Fibroblast of lung (primary cell): Measurements from ENCODE around the gene MRPS5. TPM values are rescaled to one million over a fixed set of nuclear protein-coding genes. Genes with fewer than 3 reads are reported as not detected.

Experiments used
- DNase-seq, 2 donors: peaks; one replicate each; pipeline versions ENCODE4 v3.0.0 to v3.0.0-alpha.2; 2010; ENCODE audit warnings: low read depth in 2 of 2
- H2AFZ ChIP-seq: 2 replicates; pipeline ENCODE4 v1.5.1; 2012; ENCODE audit warnings: low read length, control low read depth, inconsistent platforms
- H3K27ac ChIP-seq: 2 replicates; pipeline ENCODE4 v1.5.1; 2011; ENCODE audit warnings: low read length, control low read depth; ENCODE audit not compliant: insufficient read depth
- H3K27me3 ChIP-seq: 2 replicates; pipeline ENCODE4 v1.5.1; 2011; ENCODE audit warnings: mild to moderate bottlenecking, low read length; ENCODE audit not compliant: control insufficient read depth, insufficient read depth
- H3K36me3 ChIP-seq: 2 replicates; pipeline ENCODE4 v1.5.1; 2011; ENCODE audit warnings: low read length; ENCODE audit not compliant: control insufficient read depth, insufficient read depth
- H3K4me1 ChIP-seq: 2 replicates; pipeline ENCODE4 v1.5.1; 2011; ENCODE audit warnings: low read length; ENCODE audit not compliant: control insufficient read depth, insufficient read depth; ENCODE audit errors: extremely low read depth
- H3K4me2 ChIP-seq: 2 replicates; pipeline ENCODE4 v1.5.1; 2011; ENCODE audit warnings: low read length, control low read depth; ENCODE audit not compliant: insufficient read depth; ENCODE audit errors: extremely low read depth
- H3K4me3 ChIP-seq, 4 experiments: fragments of 200-600 bp in 1 of 4; sonication (generic) in 1 of 4; replicated peaks in 1 of 4; 2 replicates each; pipeline ENCODE4 v1.5.1; 2011 to 2016; ENCODE audit warnings: low read length in 4 of 4, low read depth in 3 of 4, mild to moderate bottlenecking in 3 of 4, control low read depth in 2 of 4, inconsistent platforms in 1 of 4, mixed read lengths in 1 of 4; ENCODE audit not compliant: insufficient read depth in 1 of 4; ENCODE audit errors: control extremely low read depth in 1 of 4
- H3K79me2 ChIP-seq: 2 replicates; pipeline ENCODE4 v1.5.1; 2012; ENCODE audit warnings: mild to moderate bottlenecking, low read length, inconsistent platforms; ENCODE audit not compliant: control insufficient read depth, insufficient read depth
- H3K9ac ChIP-seq: 2 replicates; pipeline ENCODE4 v1.5.1; 2011; ENCODE audit warnings: mild to moderate bottlenecking, low read length, control low read depth; ENCODE audit not compliant: insufficient read depth
- H3K9me3 ChIP-seq: 2 replicates; pipeline ENCODE4 v1.5.1; 2012; ENCODE audit warnings: low read depth, low read length; ENCODE audit not compliant: control insufficient read depth, insufficient read depth
- H4K20me1 ChIP-seq: 2 replicates; pipeline ENCODE4 v1.5.1; 2011; ENCODE audit warnings: low read length; ENCODE audit not compliant: control insufficient read depth, insufficient read depth; ENCODE audit errors: extremely low read depth
- EZH2 ChIP-seq: IDR thresholded peaks from 2 replicates; pipeline ENCODE4 v1.5.1; 2012; ENCODE audit warnings: low read length, control low read depth, mild to moderate bottlenecking; ENCODE audit errors: missing control alignments
- polyA plus RNA-seq, 2 donors: library from polyadenylated mRNA; depleted of rRNA in 1 of 2; stranded (reverse) in 1 of 2; unstranded in 1 of 2; fragments of >200 nt; gene quantifications; 2 replicates each; pipeline ENCODE4 v1.2.1, GENCODE V29; 2011 to 2012; ENCODE audit warnings: missing spikeins in 1 of 2
- total RNA-seq: library from RNA; depleted of rRNA; stranded (reverse); fragments of >200 nt; gene quantifications from 2 replicates; pipeline ENCODE4 v1.2.1, GENCODE V29; 2014
- TF ChIP-seq, protein P1 (sequence below), 2 donors: IDR thresholded peaks in 1 of 2; conservative IDR thresholded peaks in 1 of 2; 1 replicate in 1 of 2; 2 replicates in 1 of 2; pipeline ENCODE4 v1.5.1; 2011 to 2012; ENCODE audit warnings: low read length in 2 of 2, control low read depth in 1 of 2, inconsistent platforms in 1 of 2, low read depth in 1 of 2, mild to moderate bottlenecking in 1 of 2

MRPS5 gene
- total and polyA plus RNA-seq, 2 donors (not counting 1 experiment from before 2014, with no cell fraction given) = 46.2 to 61.1 TPM

DNA sequence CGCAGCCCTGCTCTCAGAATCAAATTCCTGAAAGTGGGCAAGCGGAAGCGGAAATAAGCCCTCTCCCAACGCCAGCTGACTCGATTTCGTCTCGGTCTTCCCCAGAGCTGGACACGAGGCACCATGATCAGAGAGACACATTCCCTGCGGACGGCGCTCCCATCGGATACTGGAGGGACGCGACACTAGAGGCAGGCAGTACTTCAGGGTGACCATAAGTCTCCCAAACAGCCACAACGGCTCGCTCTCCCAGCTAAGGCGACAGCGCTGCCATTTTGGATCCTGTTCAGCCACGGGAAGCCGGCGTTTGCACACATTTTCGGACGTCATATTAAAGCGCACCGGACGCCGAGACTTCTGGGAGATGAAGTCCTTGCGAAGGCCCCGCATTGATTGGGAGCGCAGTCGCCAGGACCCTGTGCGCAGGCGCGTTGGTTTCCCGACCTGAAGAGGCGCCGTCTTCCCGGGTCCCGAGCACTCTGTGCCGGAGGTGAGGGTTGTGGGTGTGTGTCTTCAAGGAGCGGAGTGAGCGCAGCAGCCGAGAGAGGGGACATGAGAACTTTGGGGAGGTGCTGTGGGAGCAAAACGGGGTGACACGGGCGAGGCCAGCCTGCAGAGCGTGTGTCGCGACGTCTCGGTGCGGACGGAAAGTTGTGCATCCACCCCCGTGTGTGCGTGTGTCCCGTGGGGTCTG lies 43.9 kb upstream of the MRPS5 start, which contains the start of gene ZNF2:
TSS of gene ZNF2 (plus strand) at position 439 of the 694 bp plus-strand sequence. CDS start 10,418 bp downstream, outside the sequence.
- Histone ChIP-seq H3K4me3 (peak within 1 kb of the TSS; percentile 91 to 99 (median 96)), H2AFZ (peak within 1 kb of the TSS; percentile 100), H3K36me3 (no peaks in the 10 kb centered on the region), H3K4me1 (no peaks in the 10 kb centered on the region), H3K27me3 (no peaks in the 10 kb centered on the region), H3K4me2 (peak within 1 kb of the TSS; percentile 98), H3K9me3 (no peaks in the 10 kb centered on the region), H4K20me1 (no peaks in the 10 kb centered on the region), H3K79me2 (peaks cover 8% of the 10 kb centered on the region), H3K9ac (peak within 1 kb of the TSS; percentile 97), H3K27ac (peak within 1 kb of the TSS; percentile 100)
- peak; percentile 97 to 99 for DNase-seq
- TF ChIP-seq, protein P1, sequence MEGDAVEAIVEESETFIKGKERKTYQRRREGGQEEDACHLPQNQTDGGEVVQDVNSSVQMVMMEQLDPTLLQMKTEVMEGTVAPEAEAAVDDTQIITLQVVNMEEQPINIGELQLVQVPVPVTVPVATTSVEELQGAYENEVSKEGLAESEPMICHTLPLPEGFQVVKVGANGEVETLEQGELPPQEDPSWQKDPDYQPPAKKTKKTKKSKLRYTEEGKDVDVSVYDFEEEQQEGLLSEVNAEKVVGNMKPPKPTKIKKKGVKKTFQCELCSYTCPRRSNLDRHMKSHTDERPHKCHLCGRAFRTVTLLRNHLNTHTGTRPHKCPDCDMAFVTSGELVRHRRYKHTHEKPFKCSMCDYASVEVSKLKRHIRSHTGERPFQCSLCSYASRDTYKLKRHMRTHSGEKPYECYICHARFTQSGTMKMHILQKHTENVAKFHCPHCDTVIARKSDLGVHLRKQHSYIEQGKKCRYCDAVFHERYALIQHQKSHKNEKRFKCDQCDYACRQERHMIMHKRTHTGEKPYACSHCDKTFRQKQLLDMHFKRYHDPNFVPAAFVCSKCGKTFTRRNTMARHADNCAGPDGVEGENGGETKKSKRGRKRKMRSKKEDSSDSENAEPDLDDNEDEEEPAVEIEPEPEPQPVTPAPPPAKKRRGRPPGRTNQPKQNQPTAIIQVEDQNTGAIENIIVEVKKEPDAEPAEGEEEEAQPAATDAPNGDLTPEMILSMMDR (conservative IDR thresholded peaks at IDR 0.05 in 1 of 2, IDR thresholded peaks at IDR 0.05 in 1 of 2; ENCODE audit: low read depth in 1 of 2, low read length in 2 of 2) = peak in 1 of 2 donors; percentile 3
- no peak for TF ChIP-seq EZH2

DNA sequence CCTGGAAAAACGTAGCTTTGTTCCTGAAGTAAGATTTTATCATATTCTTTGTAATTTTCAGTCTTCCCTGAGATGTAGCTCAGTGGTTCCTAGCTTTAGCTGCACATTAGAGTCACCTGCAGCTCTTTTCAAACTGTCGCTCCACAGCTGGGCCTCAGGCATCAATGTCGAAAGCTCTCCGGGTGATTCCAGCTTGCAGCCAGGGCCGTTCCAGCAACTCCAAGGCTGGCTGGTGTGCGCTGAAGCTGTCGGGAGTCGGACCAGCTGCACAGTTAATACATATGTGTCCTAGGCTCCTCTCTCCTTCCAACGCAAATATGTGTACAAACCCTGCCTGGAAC lies 43.4 kb upstream of the MRPS5 start:
- Histone ChIP-seq H3K4me2 (peak overlapping the region; percentile 93), H3K36me3 (no peaks in the 10 kb centered on the region), H2AFZ (peak overlapping the region; percentile 100), H3K4me3 (peak overlapping the region; percentile 91 to 99 (median 96)), H3K4me1 (no peaks in the 10 kb centered on the region), H3K9ac (peak overlapping the region; percentile 97), H3K79me2 (peaks cover 8% of the 10 kb centered on the region), H3K27ac (peak overlapping the region; percentile 100), H3K27me3 (no peaks in the 10 kb centered on the region), H3K9me3 (no peaks in the 10 kb centered on the region), H4K20me1 (no peaks in the 10 kb centered on the region)
- DNase-seq = no peak
- TF ChIP-seq, protein P1 (conservative IDR thresholded peaks at IDR 0.05 in 1 of 2, IDR thresholded peaks at IDR 0.05 in 1 of 2; ENCODE audit: low read depth in 1 of 2, low read length in 2 of 2) = no peak
- TF ChIP-seq EZH2 = no peak

DNA sequence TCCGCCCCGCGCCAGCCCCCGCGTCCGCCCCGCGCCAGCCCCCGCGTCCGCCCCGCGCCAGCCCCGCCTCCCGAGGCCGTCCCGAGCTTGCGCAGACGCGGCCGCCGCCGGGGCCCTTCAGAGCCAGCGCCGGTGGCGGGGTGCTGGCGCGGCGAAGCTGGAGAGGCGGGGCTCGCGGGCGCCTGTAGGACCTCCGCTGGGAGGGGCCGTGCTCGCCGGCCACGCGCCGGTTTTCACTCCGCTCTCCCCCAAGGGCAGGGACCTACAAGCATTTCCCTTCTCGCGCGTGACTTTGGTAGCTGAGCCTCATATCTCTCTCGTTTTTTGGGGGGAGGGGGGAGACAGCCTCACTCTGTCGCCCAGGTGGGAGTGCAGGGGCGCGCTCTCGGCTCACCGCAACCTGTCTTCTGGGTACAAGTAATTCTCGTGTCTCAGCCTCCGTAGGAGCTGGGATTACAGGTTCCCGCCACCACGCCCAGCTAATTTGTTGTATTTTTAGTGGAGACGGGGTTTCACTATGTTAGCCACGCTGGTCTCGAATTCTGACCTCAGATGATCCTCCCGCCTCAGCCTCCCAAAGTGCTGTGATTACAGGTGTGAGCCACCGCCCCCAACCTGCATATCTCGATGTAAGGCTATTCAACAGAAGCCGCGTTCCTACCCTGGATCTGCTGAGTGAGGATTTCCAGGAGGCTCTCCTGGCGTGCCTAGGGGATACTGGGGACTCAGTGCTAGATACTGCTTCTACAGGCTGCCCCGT lies 38.3 kb upstream of the MRPS5 start, which contains the start of gene ZNF514:
TSS of gene ZNF514 (minus strand) at position 159 of the 760 bp plus-strand sequence. CDS start 6,595 bp downstream, outside the sequence.
- H3K9ac ChIP-seq = peak within 1 kb of the TSS; percentile 59
- peak within 1 kb of the TSS; percentile 80 for H2AFZ ChIP-seq
- TF ChIP-seq EZH2 = no peak
- TF ChIP-seq, protein P1 (conservative IDR thresholded peaks at IDR 0.05 in 1 of 2, IDR thresholded peaks at IDR 0.05 in 1 of 2; ENCODE audit: low read depth in 1 of 2, low read length in 2 of 2) = no peak
- peak; percentile 70 to 76 for DNase-seq
- no peaks in the 10 kb centered on the region for H3K79me2 ChIP-seq
- peak within 1 kb of the TSS; percentile 46 for H3K27ac ChIP-seq
- H4K20me1 ChIP-seq = peaks cover 2% of the 10 kb centered on the region
- peaks cover 8% of the 10 kb centered on the region for H3K36me3 ChIP-seq
- H3K27me3 ChIP-seq = no peaks in the 10 kb centered on the region
- peak within 1 kb of the TSS; percentile 85 for H3K4me2 ChIP-seq
- peak within 1 kb of the TSS; percentile 58 to 81 (median 68) for H3K4me3 ChIP-seq
- H3K9me3 ChIP-seq = no peaks in the 10 kb centered on the region
- no peaks in the 10 kb centered on the region for H3K4me1 ChIP-seq
